ENCODE data around the gene TM2D3. TPM values are rescaled to one million over a fixed set of nuclear protein-coding genes. Genes with fewer than 3 reads are reported as not detected.

TM2D3 gene
- total and polyA plus RNA-seq, 2 donors (not counting 3 experiments of a cell fraction or from before 2014, with no cell fraction given): 34.3 to 51.5 TPM

- Histone ChIP-seq H4K20me1 (replicated peaks; ENCODE audit: control insufficient read depth, extremely low read depth, insufficient read depth, low read length) (no peaks in the 10 kb centered on the region), H3K4me3 (replicated peaks in 1 of 3; ENCODE audit: insufficient read depth in 1 of 3, low read depth in 1 of 3, low read length in 3 of 3) (no peak overlapping the region), H3K9me1 (replicated peaks; ENCODE audit: control insufficient read depth, extremely low read depth, insufficient read depth, low read length) (no peaks in the 10 kb centered on the region), H3K9ac (replicated peaks; ENCODE audit: extremely low read depth, insufficient read depth, low read length) (no peak overlapping the region), H2AFZ (ENCODE audit: low read depth, low read length) (no peak overlapping the region), H3K9me3 (replicated peaks; ENCODE audit: control insufficient read depth, insufficient read depth, low read length) (no peaks in the 10 kb centered on the region), H3K27me3 (ENCODE audit: control insufficient read depth in 2 of 2, insufficient read depth in 2 of 2, low read length in 2 of 2) (no peaks in the 10 kb centered on the region), H3K27ac (ENCODE audit: insufficient read depth, low read depth, low read length) (no peak overlapping the region), H3K4me2 (ENCODE audit: insufficient read depth, low read length) (no peak overlapping the region), H3K4me1 (ENCODE audit: control insufficient read depth, extremely low read depth, insufficient read depth, low read length) (no peaks in the 10 kb centered on the region), H3K36me3 (ENCODE audit: control insufficient read depth in 2 of 2, extremely low read depth in 1 of 2, insufficient read depth in 2 of 2, low read length in 2 of 2) (no peaks in the 10 kb centered on the region), H3K79me2 (ENCODE audit: control insufficient read depth, insufficient read depth, low read length) (no peaks in the 10 kb centered on the region)
- DNase-seq (ENCODE audit: low read depth, low spot score): no peak
- POLR2A ChIA-PET: no interaction called here
- TF ChIP-seq JUN (IDR thresholded peaks at IDR 0.05; ENCODE audit: borderline replicate concordance, insufficient read depth, insufficient read length, low read depth): no peak
- TF ChIP-seq MYC (IDR thresholded peaks at IDR 0.05; ENCODE audit: low read depth, low read length): no peak
- no peak for TF ChIP-seq MAX (IDR thresholded peaks at IDR 0.05; ENCODE audit: insufficient read depth, insufficient read length)
- no peak for TF ChIP-seq POLR2A (IDR thresholded peaks at IDR 0.05; ENCODE audit: low read depth, low read length)
- no peak for TF ChIP-seq CTCF (IDR thresholded peaks at IDR 0.05; ENCODE audit: extremely low read depth in 1 of 2, insufficient read depth in 1 of 2, low read depth in 1 of 2, low read length in 2 of 2)
- TF ChIP-seq FOS (IDR thresholded peaks at IDR 0.05; ENCODE audit: borderline replicate concordance, insufficient read depth, low read length): no peak
- no peak for TF ChIP-seq GATA2 (IDR thresholded peaks at IDR 0.05; ENCODE audit: insufficient read depth, insufficient read length, low read depth, low read length)
- TF ChIP-seq POLR2AphosphoS5 (IDR thresholded peaks at IDR 0.05; ENCODE audit: insufficient read depth, low read depth, low read length): no peak
- TF ChIP-seq EZH2 (IDR thresholded peaks at IDR 0.05; ENCODE audit: borderline replicate concordance, low read depth, low read length, severe bottlenecking): no peak
- intact Hi-C loops (cut with micrococcal nuclease): no loop called here
- dilution Hi-C loops (cut with MboI; ENCODE audit: extremely low pct_ligation_motif_present, low sequenced_read_pairs): no loop called here
- CTCF ChIA-PET: interaction anchor here (0.9 to 1.4 kb wide), 2 partner anchors 22 to 23 kb away, joined by 3 to 4 read pairs; no protein-coding TSS in a partner anchor
- FAIRE-seq: no peak
- no TSS peak for BruUV-seq (replicated peaks)
Measured at GRCh38 chr15:101618076-101618475, 34.1 kb downstream of the TM2D3 start.
